Right forelimb (tissue), 1 donor: ENCODE data around the gene RPSA.
A peak's percentile ranks its signal among the peaks of the same experiment; 100 is the strongest.
"Not testable (repeated sequence)": the region's sequence is repeated elsewhere in the genome, so short reads cannot be mapped to it uniquely, and the experiment has no call there.

Experiments
- DNase-seq: peaks from one replicate; pipeline ENCODE4 v3.0.0-alpha.2; 2018

The RPSA gene

DNA sequence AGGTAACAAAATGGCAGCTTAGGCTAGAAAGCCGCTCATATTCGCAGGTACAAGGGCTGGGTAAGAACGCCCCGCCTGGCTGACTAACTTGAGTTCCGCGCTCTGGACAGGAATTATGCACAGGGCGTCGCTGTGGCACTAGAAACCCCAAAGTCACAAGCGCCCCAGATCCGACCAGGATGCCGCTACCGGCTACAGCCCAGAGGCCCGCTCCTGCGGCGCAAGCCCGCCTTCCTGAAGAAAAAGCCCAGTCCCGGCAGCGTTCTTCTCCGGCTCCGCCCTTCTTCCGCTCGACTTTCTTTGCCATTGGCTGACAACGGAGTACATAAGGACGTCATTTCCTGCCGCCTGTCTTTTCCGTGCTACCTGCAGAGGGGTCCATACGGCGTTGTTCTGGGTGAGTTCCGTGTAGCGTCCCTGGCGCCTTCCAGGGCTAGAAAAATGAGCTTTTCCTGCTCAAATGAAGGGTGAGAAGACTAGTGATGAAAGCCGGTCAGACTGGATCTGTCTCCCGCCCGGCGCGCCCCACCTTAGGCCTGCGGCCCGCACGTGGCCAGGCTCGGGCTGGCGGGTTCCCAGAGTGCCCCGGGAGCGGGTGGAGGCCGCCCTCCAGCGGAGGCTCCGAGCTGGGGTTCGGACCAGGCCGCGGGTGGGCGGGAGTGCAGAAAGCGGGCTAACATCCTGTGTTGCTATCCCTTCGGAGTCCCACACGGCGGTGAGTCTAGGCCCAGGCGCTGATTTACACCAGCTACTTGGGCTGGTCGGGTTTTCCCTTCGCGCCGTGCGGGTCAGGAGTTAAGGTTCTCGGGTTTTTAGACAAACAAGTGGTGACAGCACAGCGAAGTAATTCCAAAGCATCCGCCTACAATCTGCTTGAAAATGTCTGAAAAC lies at the start of gene RPSA:
Gene RPSA (plus strand): TSS at position 353 of the 891 bp plus-strand sequence. CDS start 934 bp downstream, outside the sequence.
- peak; percentile 95 for DNase-seq

- no peak for DNase-seq
Measured at GRCh38 chr3:39358333-39358732, 48.2 kb upstream of the RPSA start.

DNA sequence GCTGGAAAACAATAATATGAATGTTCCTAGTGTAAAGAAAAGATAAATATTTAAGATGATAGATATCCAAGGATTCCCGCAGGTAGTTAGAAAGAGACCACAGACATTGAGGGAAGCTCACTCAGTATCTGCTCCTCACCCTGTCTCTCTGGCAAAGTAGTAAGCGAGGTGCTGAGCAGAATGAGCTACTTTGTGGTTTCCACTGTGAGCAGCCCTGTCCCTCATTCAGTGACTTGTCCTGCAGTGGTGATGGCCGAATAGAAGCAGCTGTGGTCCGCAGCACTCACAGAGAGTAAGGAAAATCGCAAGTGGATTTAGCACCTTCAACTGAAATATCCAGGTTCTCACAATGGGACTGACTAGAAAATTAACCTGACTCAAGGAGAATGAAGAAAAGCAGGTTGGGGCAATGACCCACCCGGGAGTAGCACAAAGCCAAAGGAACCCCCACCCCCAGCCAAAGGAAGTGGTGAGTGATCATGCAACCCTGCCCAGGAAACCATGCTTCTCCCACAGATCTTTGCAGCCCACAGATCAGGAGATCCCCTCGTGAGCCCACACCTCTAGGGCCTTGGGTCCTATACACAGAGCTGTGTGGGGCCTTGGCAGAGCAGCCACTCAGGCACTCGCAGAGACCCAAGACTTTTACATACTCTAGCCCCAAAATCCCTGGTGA lies 45.1 kb upstream of the RPSA start:
- DNase-seq, result no peak

DNA sequence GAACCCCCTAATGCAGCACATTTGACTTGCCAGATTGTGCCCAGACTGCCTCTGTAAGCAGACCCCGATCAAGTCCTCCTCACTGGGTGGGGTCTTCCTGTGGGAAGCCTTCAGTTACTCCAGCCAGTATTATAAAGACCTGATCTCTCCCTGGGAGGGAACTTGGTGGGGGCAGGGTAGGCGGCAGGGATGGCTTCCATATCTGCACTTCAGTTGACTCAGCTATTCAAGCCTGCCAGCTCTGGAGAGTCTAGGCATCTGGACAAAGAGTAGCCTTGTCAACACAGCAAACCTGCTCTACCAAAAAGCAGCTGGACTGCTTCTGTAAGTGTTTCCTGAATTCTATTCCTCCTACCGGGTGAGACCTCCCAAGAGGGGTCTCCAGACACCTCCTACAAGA lies 44.3 kb upstream of the RPSA start:
- DNase-seq, result no peak

GRCh38 chr3:39362812-39363211 lies 43.7 kb upstream of the RPSA start:
- no peak for DNase-seq

DNA sequence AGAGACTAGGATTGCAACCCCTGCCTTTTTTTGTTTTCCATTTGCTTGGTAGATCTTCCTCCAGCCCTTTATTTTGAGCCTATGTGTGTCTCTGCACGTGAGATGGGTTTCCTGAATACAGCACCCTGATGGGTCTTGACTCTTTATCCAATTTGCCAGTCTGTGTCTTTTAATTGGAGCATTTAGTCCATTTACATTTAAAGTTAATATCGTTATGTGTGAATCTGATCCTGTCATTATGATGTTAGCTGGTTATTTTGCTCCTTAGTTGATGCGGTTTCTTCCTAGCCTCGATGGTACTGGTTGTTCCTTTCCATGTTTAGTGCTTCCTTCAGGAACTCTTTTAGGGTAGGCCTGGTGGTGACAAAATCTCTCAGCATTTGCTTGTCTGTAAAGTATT lies 36.1 kb upstream of the RPSA start:
- DNase-seq, result not testable (repeated sequence)

- DNase-seq, result no peak
Measured at GRCh38 chr3:39372833-39373232, 33.7 kb upstream of the RPSA start.

GRCh38 chr3:39376959-39377634 lies 29.4 kb upstream of the RPSA start:
- DNase-seq, result no peak

GRCh38 chr3:39378088-39378487 lies 28.4 kb upstream of the RPSA start:
- DNase-seq, result no peak

DNA sequence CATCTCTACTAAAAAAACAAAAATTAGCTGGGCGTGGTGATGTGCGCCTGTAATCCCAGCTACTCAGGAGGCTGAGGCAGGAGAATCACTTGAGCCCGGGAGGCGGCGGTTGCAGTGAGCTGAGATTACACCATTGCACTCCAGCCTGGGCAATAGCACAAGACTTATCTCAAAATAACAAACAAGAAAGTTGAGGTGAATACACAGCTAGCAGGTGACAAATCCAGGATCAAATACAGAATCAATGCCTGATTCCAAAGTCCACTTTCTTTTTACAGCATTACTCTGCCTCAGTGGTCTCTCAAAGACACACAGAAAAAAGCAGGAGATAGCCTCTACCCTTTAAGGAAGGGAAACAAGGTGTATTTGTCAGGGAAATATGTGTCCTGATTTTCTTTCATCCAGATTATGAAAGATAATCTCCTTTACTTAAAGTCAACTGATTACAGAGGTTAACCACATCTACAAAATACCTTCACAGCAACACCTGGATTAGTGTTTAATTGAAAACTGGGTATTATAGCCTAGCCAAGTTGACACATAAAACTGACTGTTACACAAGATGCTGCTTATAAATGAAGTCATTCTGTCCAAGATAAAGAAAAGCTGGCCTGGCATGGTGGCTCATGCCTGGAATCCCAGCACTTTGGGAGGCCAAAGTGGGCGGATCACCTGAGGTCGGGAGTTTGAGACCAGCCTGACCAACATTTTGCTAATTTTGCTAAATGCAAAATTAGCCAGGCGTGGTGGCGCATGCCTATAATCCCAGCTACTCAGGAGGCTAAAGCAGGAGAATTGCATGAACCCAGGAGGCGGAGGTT lies 27.4 kb upstream of the RPSA start:
- DNase-seq, result no peak

- no peak for DNase-seq
Measured at GRCh38 chr3:39379778-39380155, 26.8 kb upstream of the RPSA start.

- DNase-seq, result no peak
Measured at GRCh38 chr3:39381432-39381831, 25.1 kb upstream of the RPSA start.

DNA sequence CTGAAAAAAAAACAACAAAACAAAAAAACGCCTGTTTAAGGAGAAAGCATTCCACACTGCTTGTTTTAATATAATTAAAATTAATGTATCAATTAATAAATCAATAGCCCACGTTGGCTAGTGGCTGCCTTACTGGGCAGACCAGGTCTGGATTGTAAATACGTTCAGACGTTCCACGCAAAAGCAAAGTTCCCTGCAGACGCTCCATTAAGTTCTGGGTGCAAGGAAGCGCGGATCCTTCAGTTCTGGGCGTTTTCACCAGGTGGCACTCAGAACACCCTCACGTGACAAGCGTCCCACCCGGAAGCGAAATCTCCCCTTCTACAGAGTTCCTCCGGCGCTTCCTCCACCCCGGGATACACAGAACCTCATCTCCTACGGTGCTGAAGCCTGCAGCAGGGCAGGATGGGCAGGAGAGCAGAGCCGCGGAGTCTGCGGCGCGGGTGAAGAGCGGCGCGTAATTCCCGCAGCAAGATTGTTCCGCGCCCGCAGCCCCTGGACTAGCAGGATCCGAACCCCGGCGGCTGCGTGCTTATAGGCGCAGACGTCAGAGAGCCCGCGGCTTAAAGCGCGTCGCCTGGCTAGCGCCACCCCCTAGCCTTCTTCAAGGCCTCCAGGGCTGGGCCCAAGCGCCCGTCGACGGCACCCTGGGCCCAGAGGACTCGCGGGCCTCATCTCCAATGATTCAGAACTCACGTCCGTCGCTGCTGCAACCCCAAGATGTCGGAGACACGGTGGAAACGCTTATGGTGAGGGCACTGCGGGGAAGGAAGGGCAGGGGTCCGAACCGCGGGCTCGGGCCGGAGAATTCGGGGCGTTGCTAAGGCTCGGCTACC lies 23.3 kb upstream of the RPSA start, which contains the start of gene SLC25A38:
Gene SLC25A38 (plus strand): TSS at position 326 of the 836 bp plus-strand sequence. CDS start 355 bp downstream, at position 681.
- peak; percentile 86 for DNase-seq

DNA sequence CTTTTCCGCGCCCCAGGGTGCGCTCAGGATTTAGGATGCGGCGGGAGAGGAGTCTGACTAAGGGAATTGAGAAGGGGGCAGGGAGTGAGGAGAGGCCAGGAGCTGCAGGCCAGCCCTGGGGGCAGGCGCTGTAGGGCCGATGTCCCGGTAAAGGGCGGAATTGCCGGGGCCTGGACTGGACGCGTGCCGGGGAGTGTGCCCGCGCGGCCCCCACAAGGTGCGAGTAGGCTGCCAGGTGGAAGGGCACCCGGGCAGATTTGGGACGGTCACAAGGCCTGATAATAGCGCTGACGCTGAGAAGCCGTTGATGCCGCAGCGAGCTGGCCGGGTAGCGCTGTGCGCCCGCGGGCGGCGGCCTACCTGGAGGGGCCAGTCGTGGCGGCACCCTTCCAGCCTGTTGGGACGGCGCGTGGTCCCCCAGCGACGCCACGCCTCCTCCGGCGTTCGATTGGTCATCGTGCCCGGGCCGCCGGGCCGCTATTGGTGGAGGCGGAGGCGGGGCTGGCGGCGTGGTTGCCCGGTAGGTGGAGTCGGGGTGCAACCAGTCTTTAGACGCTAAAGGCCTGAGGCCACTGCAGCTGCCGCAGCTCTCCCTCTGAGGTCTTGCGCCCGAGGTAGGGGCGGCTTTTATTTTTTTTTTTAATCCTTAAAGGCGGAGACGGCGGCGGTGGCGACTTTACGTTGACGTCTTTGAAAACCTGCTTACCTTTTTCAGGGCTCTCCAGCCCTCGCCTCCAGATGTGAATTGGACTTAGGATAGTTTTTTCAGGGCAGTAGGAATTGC lies 22.4 kb upstream of the RPSA start:
- DNase-seq, result peak; percentile 94

- no peak for DNase-seq
Measured at GRCh38 chr3:39384665-39385000, 21.9 kb upstream of the RPSA start.

- no peak for DNase-seq
Measured at GRCh38 chr3:39385456-39386090, 20.9 kb upstream of the RPSA start.

DNA sequence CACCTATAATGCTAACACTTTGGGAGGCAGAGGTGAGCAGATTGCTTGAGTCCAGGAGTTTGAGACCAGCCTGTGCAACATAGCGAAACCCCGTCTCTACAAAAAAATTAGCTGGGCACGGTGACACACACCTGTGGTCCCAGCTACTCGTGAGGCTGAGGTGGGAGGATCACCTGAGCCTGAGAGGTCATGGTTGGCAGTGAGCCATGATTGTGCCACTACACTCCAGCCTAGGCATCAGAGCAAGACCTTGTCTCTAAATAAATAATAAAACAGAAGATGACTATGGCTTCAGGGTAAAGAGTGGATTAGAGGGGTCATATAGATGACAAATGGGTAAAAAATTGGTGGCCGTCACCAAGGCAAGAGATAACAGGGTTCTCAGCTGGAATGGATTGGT lies 20.2 kb upstream of the RPSA start:
- DNase-seq, result no peak

DNA sequence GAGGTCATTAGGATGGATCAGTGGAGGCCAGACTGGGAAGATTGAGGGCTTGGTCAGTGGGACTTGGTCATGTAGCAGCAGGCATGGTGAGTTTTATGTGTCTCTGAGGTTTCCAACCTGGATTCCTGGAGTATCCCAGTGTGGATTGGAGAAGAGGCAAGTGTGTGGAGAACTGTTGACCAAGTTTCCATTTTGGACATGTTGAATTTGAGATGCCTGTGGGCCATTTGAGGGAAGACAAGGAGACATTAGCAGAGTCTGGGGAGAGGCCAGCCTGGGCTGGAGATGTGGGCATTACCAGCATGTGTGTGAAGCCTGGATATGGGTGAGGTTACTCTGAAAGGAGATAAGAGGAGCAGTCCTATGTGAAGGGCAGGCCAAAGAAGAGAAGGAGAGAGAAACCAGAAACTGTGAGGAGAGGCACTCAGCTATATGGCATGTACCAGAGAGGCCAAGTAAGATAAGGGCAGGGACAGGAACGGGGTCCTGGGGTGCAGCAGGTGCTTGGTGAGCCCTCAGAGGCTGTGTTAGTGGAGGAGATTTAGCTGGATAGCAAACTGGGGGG lies 19.0 kb upstream of the RPSA start:
- DNase-seq, result no peak

DNA sequence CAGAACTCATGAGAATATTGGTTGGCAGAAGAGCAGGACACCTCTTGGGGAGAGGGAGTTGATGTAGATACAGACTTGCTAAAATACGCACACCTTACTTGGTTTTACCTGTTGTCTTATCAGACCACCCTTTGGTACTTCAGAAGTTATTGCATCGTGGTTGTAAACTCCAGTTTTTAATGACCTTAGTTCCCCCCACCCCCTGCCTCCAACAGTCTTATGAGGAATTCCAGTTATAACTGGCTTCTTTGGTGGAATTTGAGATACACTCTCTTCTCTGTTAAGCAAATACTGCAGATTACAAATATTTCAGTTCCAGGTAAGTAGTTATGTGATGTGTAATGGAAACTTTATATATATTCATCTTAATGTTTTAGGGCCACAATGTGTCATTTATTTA lies 18.4 kb upstream of the RPSA start:
- no peak for DNase-seq

- DNase-seq, result no peak
Measured at GRCh38 chr3:39388741-39389248, 17.7 kb upstream of the RPSA start.
